HG02973 (cell line): Measurements from ENCODE around the gene CRIM1.

Experiments
- ATAC-seq: cut with Tn5 transposase; IDR thresholded peaks from one replicate; pipeline ENCODE4 v1.9.1; 2021; ENCODE audit warnings: moderate library complexity; ENCODE audit not compliant: unreplicated experiment

Gene CRIM1

DNA sequence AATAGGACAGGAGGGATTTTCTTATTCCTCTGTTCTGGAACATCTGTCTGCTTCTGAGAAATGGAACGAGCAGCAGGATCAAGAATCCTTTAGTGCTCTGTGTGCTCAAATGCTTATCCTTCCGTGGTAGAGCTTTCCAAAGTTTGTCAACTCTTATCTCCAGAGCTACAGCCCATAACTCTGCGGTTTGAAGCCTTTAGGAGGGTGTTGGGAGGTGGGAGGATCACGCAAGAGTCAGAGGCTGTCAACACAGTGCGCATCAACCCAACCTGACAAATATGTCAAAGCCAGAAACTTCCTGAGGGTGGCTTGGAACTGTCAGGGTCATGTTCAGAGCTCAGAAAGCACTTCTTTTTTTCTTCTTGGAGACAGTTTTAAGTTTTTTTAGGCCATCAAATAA lies 95.9 kb downstream of the CRIM1 start:
- no peak for ATAC-seq

DNA sequence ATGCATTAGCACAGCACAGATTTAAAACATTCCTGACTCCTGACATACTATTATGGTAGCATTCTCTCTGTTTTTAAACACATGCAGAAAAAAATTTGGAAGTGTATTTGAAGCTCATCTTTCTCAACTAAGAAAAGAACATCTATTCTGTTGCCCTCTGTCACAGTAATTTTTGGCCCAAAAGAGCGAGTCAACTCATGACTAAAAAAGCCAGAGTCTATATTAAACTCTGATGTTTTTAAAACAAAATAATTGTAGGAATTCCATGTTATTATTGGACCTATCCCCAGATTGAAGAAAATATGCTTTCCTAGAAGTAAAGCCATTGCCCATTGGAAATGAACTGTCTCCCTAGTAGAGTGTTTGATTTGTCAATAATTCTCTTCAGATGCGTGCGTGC lies 96.7 kb downstream of the CRIM1 start:
- ATAC-seq: no peak

DNA sequence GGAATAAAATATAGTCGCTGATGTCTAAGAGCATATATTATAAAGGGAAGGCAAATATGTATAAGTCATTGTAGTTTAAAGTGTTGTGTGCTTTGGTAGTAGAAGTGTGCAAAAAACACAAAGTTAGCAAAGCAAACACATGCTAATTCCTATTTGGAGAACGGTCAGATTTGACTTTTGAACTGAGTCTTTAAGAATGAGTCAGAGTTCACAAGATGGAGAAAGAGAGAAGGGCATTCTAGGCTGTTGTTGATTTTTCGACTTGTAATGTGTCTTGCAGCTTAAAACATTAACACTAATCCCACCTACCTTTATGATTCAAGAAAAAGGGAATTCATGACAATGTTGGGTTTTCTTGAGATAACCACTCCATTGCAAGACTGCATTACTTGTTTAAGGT lies 98.1 kb downstream of the CRIM1 start:
- no peak for ATAC-seq

DNA sequence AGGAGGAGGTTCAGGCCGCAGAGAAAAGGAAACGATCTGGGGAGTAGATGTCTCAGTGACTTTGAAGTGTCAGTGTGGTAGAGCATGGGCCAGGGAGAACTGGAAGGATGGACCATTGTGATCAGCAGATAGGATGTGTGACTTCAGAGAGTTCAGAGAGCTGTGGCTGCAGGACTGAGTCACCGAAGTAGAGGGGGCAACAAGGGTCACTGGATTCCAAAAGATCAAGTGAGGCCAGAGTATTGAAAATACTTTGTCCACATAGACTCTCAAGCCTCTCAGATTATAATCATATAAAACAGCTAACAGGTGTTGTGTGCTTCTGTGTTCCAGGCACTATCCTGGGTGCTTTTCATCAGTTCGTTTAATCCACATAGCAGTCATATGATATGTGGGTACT lies 99.4 kb downstream of the CRIM1 start:
- ATAC-seq: no peak

GRCh38 chr2:36455788-36456187 lies 100.2 kb downstream of the CRIM1 start:
- ATAC-seq: no peak

GRCh38 chr2:36456227-36457175 lies 100.9 kb downstream of the CRIM1 start:
- no peak for ATAC-seq

GRCh38 chr2:36458106-36458505 lies 102.5 kb downstream of the CRIM1 start:
- ATAC-seq: no peak

- no peak for ATAC-seq
Measured at GRCh38 chr2:36459725-36460137, 104.2 kb downstream of the CRIM1 start.

DNA sequence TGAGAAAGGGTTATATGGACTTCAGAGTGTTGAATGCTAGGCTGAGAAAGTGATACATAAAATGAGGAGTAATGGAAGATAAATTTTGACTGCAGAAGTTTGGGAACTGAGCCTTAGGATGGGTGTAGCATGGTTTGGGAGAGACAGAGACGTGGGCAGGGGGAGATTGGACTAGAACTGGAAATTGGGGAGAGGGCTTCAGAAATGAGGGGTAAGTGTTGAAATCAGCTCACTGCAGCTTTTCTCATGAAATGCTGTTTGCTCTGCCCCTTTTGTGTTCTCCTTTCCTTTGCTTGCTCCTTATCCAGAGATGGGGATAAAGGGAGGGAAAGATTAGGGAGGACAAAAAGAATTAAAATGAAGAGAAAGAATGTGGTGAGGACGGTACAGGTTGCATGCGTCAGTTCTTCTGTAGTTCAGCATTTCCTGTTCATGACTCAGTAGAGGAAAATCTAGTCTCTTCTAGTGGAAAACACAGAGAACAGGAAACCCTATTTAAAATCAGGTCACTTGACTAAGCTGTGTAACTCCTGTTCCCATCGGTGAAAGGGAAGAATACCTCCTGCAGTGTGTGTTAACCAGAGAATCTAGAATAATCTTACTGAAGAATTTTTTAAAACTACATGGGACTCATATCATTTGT lies 105.6 kb downstream of the CRIM1 start:
- ATAC-seq: no peak

DNA sequence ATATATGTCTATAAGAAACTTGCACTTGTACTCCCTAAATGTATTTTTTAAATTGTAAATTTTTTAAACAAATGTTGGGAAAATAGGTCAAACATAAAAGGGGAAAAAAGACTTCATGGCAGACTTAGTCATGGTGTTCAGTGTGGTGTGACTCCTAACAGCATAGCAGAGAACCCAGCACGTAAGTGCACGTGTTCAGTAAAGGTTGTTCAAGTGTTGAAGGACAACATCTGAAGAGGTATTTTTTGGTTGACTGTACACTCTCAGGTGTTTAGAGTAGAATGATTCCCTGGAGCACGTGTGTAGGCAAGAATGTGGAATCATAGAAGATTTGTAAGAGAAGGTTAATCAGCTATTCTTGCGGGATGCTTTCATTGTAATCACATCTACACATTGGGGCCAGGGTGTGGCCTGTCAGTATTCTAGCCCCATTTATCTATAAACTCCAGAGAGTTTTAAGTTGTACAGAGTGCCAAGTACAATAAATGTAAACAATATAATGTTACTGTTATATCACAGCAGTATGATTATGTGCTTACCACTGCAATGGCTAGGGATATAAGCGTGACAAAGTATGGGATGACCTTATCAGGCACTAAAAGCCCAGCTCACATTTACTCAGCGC lies 106.8 kb downstream of the CRIM1 start:
- ATAC-seq: no peak

DNA sequence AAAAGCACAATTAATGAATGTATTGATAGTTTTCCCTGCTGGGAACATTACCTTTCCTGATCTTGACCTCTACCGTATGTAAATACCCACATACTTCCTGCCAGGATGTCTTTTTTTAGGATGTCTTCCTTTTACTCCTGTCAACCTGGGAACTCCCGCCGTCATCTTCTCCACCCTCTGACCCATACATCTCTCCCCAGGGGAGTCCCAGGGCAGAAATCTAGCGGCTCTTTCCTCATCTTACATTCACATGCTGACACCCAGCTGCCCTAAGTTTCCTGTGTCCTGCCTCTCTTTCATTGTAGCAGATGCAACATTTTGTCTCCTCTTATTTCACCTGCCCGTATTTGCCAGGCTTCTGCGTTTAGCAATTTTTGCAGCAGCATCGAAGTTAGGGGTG lies 107.8 kb downstream of the CRIM1 start:
- no peak for ATAC-seq

DNA sequence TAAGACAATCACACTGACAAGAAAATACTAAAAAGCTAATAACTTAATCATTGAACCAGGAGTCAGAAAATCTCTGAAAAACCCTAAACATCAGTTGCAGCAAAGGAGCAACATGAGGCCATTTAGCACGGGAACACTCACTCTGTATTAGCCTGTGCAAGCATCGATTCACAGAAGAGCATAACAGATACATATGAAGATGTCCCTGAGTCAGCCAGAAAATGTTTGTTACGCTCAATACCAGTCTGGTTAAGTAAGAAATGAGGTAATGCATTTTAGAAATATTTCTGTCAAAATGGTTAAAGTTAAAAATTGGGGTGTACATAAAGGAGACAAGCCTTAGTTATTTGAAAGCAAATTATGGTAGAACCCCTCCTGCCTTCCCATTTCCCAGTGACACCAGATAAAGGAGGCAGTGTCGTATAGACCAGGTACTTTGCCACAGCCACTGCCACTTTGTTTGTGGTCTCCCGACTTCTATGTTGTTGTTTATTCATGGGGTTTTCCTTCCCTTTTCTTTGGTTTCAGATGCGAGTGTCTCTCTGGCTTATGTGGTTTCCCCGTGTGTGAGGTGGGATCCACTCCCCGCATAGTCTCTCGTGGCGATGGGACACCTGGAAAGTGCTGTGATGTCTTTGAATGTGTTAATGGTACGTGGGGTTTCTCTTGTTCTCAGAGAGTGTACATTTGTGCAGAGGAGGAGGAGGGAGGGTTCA lies 108.6 kb downstream of the CRIM1 start:
- ATAC-seq: no peak

DNA sequence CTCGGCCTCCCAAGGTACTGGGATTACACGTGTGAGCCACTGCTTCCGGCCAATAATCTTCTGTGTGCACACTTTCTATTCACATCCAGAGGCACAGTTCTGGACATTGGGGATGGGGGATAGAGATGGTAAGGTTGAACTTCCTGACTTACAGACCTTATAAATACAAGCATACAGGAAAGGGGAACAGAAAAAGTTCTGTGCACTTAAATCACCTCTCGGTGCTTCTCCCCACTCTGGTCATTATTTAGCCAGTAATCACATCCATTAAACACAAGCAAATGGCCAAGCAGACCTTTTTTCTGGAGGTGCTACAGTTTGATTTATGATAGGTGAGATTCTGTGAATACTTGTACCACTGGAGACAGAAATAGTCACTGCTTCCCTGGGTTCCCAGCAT lies 110.6 kb downstream of the CRIM1 start:
- ATAC-seq: no peak

DNA sequence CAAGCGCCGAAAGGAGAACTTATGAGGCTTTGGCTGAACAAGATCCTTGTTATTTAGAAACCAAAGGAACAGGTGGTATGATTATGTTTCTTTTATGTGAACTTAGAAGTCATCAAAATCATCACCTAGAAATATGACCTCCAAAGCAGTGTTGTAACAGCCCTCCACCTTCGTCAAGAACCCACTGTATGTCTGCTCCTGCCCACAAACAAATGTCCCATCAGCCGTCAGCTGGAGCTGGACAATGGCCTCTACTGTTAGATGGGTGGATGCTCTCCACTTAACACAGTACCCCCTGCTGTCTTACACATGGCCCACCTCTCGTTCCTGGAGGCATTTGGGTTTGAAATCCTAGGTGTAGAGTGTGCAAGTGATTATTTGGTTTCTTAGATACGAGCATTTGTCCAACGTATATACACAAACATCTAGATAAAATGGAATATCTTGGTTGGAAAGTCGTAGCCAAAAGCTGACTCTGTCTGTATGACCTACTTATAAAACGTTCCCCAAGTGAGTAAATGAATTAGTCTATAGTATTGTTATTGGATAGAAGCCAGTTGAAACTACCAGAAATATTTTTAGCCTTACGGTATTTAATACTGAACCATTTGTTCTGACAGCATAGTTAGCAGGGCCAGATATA lies 113.0 kb downstream of the CRIM1 start:
- ATAC-seq: no peak

DNA sequence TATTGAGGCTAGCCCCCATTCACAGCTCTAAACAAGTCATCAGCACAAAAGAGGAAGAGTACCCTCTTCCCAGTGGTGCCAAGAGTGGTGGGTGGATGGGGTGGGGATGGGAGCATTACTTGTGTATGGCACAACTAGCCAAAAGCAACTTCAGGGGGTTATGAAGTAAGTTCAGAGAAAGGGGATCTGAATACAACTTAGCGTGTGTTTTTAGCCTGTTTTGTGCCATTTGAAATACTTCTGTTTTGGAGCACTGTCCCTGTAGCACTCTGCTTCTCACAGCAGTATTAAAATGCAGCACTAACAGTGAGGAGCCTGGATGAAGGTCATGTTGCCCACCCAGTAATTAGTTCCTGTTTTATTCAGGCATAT lies 113.5 kb downstream of the CRIM1 start:
- no peak for ATAC-seq

DNA sequence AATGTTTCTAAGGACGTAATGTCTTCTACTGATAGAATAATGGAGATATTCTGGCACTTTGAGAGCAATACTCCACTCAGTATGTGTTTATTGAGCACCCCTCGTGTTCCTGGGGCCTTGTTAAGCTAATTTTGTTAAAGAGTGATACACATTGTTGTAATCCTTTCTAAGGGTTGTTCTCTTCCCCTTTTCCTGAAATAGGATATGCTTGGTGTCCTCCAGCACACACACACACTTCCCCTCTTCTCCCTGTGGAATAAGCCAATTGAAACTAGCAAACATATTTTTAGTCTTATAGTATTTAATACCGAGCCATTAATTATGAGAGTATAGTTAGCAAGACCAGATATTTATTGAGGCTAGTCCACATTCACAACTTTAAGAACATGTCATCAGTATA lies 114.1 kb downstream of the CRIM1 start:
- ATAC-seq: no peak

DNA sequence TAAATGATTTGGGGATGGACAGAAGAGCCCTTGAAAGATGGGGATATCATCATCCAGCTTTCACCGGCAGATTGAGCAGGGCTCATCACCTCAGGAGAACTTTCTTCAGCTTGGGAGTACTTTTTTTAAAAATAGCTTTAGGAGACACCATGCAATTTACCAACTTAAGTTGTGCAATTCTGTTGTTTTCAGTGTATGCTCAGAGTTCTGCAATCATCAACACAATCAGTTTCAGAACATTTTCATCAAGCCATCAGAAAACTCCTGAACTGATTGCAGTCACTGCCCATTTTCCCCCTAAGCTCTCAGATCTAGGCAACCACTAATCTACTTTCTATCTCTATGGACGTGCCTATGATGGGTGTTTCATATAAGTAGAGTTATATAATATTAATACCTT lies 117.7 kb downstream of the CRIM1 start:
- no peak for ATAC-seq

DNA sequence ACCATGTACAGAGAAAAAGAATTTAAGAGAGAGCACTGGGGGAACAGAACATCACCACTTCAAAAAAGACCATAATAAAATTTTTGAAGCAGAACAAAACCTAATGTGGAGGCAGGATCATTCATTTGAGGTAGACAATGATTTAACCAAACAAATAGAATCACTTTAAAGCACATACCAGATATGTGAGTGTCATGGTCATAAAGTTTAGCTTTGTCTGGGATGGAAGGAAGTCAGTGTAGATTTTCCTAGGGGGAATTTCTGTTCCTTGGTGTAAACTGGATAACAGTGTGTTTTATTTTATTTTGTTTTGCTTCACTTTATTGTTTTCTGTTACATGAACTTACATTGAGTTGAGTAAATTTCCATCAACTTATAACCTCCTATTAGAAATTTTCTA lies 120.8 kb downstream of the CRIM1 start:
- ATAC-seq: no peak

DNA sequence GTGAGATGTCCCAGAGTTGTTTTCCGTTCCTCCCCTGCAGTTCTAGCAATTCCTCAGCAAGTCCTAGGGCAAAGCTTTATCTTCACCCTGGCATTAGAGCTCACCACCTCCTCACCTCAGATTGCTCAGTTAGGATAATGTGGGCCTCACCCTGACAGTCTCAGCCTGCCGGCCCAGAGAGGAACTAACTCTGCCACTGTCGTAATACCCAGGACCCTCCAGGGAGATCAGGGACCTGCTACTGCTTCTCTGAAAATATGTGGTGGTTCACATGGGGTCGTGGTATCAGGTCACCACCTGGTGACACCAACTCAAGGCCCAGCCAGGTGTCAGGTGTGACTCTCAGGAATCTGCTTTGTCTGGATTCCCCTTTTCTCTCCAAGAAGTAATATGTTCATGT lies 121.7 kb downstream of the CRIM1 start:
- no peak for ATAC-seq

DNA sequence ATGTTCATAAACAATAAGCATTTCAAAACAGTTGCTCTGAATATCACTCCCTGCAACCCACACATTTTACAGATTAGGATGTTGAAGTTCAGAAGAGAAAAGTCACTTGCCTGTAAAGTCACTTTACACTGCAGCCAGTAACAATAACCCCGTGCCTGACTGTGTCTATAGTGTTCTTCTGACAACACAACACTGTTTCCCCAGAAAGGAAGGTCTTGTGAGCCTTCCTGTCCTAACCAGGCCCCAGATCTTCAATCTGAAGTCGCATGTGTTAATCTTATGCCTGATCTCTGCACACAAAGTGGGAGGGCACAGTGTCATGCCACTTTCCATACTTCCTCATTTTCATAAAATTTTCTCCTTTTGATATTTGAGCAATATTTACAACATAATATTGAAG lies 122.2 kb downstream of the CRIM1 start:
- ATAC-seq: no peak

DNA sequence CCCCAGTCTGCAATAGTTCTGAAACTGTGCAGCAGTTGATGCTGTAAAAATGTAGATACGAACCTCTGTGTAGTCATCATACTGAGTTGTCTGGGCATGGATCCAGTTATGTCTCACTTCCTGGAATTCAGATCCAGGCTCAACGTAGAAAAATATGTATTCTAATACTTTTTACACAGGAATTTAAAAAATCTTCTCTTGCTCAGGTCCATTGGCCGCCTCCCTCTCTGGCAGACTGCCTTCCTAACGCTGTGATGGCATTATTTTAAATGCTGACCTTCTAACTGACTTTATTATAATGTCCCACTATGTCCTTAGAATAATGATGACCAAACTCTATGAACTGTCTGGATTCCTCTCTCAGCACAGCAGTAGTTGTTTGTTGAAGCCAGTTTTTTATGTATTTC lies 122.8 kb downstream of the CRIM1 start:
- no peak for ATAC-seq
